Activated T-cell treated with anti-CD3 and anti-CD28 coated beads for 1 hour (primary cell): ENCODE data around the gene SH3RF1.
"Not testable (repeated sequence)": the region's sequence is repeated elsewhere in the genome, so short reads cannot be mapped to it uniquely, and the experiment has no call there.

ENCODE experiments used
- DNase-seq: peaks from one replicate; pipeline ENCODE4 v3.0.0-alpha.2; 2020; ENCODE audit warnings: low read depth

SH3RF1 gene

DNA sequence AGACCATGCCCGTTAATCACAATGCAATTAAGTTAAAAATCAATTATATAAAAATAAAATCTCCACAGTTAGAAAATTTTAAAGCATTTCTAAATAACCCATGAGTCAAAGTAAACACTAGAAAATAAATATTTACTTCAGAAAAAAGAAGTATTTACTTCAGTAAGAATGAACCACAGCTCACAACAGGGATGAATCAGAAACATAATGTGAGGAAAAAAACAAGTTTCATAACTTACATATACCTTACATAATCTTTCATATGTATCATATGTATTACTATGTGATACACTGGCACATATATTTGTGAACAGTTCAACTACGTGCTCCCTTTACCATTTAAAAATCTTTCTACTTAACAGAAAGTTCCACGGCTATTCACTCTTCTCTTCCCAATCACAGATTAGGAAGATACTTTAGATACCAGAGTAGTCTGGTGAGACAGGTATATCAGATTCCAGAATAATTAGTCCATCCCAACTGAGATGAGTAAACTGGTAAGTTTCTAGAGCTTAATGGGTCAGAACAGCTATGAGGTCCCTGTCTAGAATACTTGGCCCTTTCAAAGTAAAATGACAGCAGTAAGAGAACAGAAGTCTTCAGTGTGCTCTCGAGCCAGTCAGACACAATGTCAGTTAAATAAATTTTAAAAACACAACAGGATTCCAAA lies 70.3 kb downstream of the SH3RF1 start:
- DNase-seq, result no peak

DNA sequence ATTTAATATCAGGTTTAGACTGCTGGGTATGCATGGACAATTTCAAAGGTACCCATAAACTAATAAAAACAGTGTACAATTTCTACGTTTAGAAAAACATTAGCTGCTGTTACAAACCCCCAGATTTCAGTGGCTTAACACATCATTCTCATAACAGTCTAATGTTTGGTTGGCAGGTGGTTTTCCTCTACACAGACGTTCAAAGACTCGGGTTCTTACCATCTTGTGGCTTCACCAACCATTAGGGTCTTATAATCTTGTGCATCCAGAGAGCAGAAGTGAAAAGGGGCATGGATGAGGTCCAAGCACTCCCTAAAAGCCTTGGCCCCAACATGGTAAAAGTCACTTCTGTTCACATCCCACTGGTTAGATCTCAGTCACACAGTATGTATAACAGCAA lies 71.6 kb downstream of the SH3RF1 start:
- DNase-seq, result no peak

- no peak for DNase-seq
Measured at GRCh38 chr4:169198167-169198566, 72.6 kb downstream of the SH3RF1 start.

GRCh38 chr4:169197206-169197605 lies 73.5 kb downstream of the SH3RF1 start:
- DNase-seq, result not testable (repeated sequence)

- DNase-seq, result no peak
Measured at GRCh38 chr4:169195032-169195431, 75.7 kb downstream of the SH3RF1 start.

GRCh38 chr4:169189968-169190367 lies 80.8 kb downstream of the SH3RF1 start:
- not testable (repeated sequence) for DNase-seq

DNA sequence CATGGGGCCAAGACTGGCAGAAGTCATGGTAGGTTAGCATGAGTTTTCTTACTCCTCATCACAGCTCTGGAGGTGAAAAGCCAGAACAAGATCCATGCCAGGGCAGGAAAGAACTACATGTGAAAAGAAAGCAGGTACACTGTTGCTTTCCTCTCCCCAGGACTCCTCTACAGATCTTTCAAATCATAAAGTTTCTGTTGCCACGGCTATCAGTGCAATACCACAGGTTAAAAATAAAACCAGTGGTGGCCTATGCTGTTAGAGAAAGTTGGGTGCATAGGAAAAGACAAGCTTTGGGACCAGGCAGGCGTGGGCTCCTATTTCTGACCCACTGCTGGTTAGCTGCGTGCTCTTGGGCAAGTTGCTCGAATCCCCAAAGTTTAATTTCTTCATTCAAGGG lies 81.4 kb downstream of the SH3RF1 start:
- DNase-seq, result no peak

DNA sequence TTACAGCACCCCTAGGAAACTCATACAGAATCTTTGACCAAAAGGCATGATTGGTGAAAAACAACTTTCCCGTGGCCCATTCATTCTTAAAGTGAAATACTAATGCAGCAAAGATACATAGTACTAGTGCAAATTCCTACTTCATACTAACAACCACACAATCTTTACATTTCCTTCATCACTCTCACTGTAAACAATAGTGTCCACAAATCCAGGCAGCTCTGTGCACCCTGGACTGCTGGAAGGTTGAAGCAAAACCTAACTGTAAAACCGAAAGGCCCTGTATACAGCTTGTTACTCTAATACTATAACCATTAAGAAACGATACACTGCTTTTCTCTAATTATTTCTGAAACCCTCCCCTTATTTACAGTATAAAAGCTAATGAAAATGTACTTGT lies 82.6 kb downstream of the SH3RF1 start:
- DNase-seq, result no peak

- DNase-seq, result no peak
Measured at GRCh38 chr4:169185133-169185956, 85.4 kb downstream of the SH3RF1 start.

DNA sequence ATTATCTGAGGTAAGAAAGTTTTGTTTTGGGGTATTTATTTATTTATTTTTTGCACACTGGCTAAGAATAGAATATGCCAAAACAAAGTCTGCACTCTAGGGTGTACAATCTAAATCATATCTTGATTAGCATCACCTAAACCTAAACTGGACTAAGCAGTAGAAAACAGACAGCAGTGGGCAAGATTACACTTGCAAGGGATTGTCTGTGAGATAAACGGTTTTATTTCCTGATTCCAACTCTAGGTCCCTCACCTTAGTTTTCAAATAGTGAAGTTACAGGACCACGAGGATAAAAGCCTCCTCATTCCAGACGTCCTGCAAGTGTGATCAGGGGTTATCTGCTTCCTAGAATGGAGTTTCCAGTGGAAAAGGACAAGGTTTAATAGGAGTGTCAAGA lies 86.1 kb downstream of the SH3RF1 start:
- no peak for DNase-seq

DNA sequence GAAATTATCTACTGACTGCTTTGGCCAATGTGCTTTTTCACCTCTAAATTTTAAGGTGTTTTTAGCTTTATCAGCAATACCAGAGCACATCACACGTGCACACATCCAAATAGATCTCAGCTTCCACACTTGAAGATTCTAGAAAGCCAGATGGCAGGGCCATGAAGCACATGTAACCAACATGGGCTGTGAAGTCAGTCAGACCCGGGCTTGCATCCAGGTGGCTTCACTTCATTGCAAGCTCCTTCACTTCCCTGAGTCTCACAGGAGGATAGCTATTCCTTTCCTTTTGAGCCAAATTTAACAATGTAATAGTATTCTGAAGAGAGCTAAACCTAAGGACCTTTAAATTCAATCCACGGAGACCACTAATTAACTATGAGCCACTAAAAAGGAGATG lies 86.5 kb downstream of the SH3RF1 start:
- no peak for DNase-seq

- DNase-seq, result no peak
Measured at GRCh38 chr4:169183581-169183980, 87.2 kb downstream of the SH3RF1 start.

- no peak for DNase-seq
Measured at GRCh38 chr4:169179609-169180521, 90.9 kb downstream of the SH3RF1 start.

DNA sequence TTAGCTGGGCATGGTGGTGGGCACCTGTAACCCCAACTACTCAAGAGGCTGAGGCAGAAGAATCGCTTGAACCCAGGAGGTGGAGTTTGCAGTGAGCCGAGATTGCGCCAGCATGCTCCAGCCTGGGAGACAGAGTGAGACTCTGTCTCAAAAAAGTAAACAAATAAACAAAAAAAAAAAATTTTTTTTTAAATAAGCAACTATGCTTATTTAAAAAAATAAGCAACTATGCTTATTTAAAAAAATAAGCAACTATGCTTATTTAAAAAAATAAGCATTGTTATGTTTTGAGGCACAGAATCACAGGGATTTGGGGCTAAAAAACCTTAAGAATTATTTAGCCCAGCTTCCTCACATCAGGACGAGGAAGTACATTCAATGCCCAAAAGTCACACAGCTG lies 92.7 kb downstream of the SH3RF1 start:
- DNase-seq, result not testable (repeated sequence)

- no peak for DNase-seq
Measured at GRCh38 chr4:169175476-169175875, 95.3 kb downstream of the SH3RF1 start.

GRCh38 chr4:169175035-169175434 lies 95.7 kb downstream of the SH3RF1 start:
- DNase-seq, result no peak

GRCh38 chr4:169174247-169174646 lies 96.5 kb downstream of the SH3RF1 start:
- no peak for DNase-seq

- no peak for DNase-seq
Measured at GRCh38 chr4:169167957-169168858, 102.5 kb downstream of the SH3RF1 start.

DNA sequence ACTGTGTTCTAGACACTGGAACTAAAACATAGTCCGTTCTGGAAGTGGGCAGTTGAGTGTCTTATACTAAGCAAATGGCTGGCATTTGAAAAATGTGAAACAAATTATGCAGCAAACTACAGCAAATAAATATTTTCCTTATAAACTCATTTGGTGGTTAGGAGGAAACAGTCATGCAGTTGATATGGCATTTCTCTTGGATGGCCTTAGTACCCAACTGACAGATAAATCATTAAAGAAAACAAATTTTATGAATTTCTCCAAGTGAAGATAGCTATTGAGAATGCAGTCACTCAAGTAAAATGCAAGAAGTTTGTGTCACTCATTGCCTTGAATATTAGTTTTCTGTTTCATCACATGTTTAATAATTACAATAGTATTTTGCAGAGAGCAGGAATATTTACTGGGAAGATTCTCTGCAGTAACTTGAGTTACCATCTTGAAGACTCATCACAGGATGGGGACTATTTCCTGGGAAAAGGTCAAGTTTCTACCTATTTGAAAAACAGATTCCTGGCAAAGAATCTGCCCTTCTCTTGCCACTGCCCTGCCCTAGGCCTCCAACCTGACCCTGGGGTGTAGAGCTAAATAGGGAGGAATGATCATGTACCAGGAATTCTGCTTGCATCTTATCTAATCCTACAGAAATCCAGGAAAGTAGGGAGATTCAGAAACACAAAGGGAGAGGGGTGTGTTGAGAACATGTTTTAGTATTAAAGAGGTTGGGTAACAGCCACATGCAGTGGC lies 105.9 kb downstream of the SH3RF1 start:
- DNase-seq, result no peak

GRCh38 chr4:169163947-169164668 lies 106.6 kb downstream of the SH3RF1 start:
- DNase-seq, result no peak
